ENCODE measurements around the gene VSIG8. TPM values are rescaled to one million over a fixed set of nuclear protein-coding genes. Genes with fewer than 3 reads are reported as not detected.
A peak's percentile ranks its signal among the peaks of the same experiment; 100 is the strongest.

VSIG8 gene
- total and polyA plus RNA-seq, 3 experiments from 2014 or later = not detected

DNA sequence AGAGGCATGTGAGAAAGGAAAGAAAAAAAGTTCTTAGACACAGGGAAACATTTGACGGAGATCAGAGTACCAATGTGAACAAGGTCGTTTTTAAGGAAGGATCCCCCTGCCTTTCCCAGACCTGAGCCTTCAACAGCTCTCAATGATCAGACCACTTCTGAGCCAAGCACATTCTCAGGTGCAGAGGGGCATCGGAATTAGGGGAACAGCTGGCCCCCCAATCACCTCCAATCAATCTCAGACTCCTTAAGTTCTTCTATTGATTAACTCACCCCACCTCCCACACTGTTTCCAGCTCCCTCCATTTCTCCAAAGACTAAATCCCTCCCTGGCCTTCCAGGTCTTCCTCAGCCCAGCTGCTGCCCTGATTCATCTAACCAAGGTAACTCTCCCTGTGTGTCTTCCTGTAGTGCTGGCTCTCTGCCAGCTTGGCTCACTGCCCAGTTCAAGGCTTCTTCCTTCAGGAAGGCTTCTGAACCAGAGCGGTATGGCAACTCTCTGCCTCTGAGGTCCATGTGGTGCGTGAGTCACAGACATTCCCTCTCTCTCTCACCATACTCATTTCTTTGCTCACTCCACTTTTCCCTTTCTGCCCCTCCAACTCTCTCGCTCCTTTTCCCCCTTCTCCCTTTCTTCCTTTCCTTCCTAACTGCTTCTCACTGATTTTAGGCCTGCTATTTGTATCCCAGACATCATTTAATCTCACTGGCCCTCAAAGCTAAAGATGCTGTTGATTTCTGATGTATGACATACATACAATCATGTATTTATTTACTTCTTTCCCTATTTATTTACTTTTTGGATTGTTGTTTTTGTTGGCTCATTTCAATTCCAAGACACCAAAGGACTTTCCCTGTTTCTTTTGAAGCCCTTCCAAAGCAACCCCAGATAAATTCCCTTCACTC, 19.4 kb upstream of the VSIG8 start:
- Histone ChIP-seq H3K4me1 (ENCODE audit: insufficient read depth, low read length) (peaks cover 6% of the 10 kb centered on the region), H3K4me3 (ENCODE audit: low read length) (no peak overlapping the region), H3K9me3 (ENCODE audit: low read length) (no peaks in the 10 kb centered on the region), H3K36me3 (ENCODE audit: insufficient read depth, low read length) (no peaks in the 10 kb centered on the region), H3K27me3 (ENCODE audit: insufficient read depth, low read length, poor library complexity, severe bottlenecking) (no peaks in the 10 kb centered on the region), H3K27ac (ENCODE audit: low read depth, low read length) (no peak overlapping the region)
- POLR2A ChIA-PET = interaction anchor here (0.6 kb wide), 1 partner anchor 9 kb away, joined by 3 read pairs; no protein-coding TSS in a partner anchor
- peaks cover 0 to 1% of the 10 kb centered on the region in 2 donors for H3K27me3 Mint-ChIP-seq
- DNase-seq = peak in 2 of 5 donors; percentile 11 to 68
- no peak overlapping the region for H3K27ac Mint-ChIP-seq
- H3K4me1 Mint-ChIP-seq = peaks cover 0 to under 1% (median 0%) of the 10 kb centered on the region in 3 donors
- CTCF ChIA-PET = interaction anchor here (1.2 to 2.1 kb wide), 2 partner anchors 9 to 83 kb away, joined by 3 to 11 read pairs; no protein-coding TSS in a partner anchor
- no peak overlapping the region for H3K4me3 Mint-ChIP-seq
- peaks cover 0 to 2% (median 0%) of the 10 kb centered on the region in 3 donors for H3K36me3 Mint-ChIP-seq
- no peaks in the 10 kb centered on the region for H3K9me3 Mint-ChIP-seq

DNA sequence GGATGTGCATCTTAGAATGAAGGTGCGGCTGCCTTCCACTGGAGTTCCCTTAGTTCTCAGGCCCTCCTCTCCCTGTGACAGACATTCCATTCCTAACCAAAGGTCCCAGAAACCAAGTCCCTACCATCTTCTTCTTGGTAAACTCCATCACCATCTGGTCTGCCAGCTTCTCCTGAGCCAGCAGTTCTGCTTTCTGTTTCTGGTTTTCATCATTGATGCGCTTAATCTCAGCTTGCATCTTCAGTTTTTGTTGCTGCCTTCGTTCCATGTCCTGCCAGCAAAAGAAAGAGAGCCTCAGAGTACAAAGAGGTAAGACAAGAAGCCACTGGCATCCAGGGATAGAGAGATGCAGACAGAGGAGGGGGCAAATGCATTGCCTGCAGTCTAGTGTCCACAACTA, 18.0 kb upstream of the VSIG8 start:
- Mint-ChIP-seq H3K27me3 (peaks cover 0 to 4% of the 10 kb centered on the region in 2 donors), H3K4me1 (no peaks in the 10 kb centered on the region), H3K4me3 (no peak overlapping the region), H3K36me3 (peaks cover 0 to 2% (median 0%) of the 10 kb centered on the region in 3 donors), H3K27ac (no peak overlapping the region), H3K9me3 (no peaks in the 10 kb centered on the region)
- no peak for DNase-seq
- Histone ChIP-seq H3K36me3 (ENCODE audit: insufficient read depth, low read length) (no peaks in the 10 kb centered on the region), H3K9me3 (ENCODE audit: low read length) (no peaks in the 10 kb centered on the region), H3K27me3 (ENCODE audit: insufficient read depth, low read length, poor library complexity, severe bottlenecking) (no peaks in the 10 kb centered on the region), H3K4me3 (ENCODE audit: low read length) (no peak overlapping the region), H3K4me1 (ENCODE audit: insufficient read depth, low read length) (peaks cover 6% of the 10 kb centered on the region), H3K27ac (ENCODE audit: low read depth, low read length) (no peak overlapping the region)
- ChIA-PET POLR2A (no interaction called here), CTCF (interaction anchor here (1.7 to 2.1 kb wide), 2 partner anchors 10 to 12 kb away, joined by 4 to 11 read pairs; no protein-coding TSS in a partner anchor)

DNA sequence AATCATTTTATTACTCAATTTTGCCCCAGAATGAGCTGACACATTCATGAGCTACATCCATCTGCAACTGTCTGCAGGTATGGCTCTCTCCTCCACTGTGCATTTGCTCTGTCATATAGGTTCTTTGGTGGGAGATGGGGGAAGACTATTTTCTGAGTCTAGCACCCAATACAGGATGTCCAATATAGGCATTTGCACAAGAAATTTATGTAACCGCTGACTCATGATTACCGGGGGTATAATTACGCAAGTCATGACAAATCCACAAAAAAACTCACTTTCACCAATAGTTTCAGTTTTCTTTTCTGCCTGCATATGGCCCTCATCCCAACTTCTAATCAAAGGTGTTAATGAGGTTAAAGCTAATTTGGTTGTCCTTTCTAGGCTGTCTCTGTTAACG, 17.5 kb upstream of the VSIG8 start:
- Histone ChIP-seq H3K36me3 (ENCODE audit: insufficient read depth, low read length) (no peaks in the 10 kb centered on the region), H3K4me3 (ENCODE audit: low read length) (no peak overlapping the region), H3K9me3 (ENCODE audit: low read length) (no peaks in the 10 kb centered on the region), H3K4me1 (ENCODE audit: insufficient read depth, low read length) (peaks cover 6% of the 10 kb centered on the region), H3K27ac (ENCODE audit: low read depth, low read length) (no peak overlapping the region), H3K27me3 (ENCODE audit: insufficient read depth, low read length, poor library complexity, severe bottlenecking) (no peaks in the 10 kb centered on the region)
- Mint-ChIP-seq H3K27me3 (peaks cover 0 to 4% of the 10 kb centered on the region in 2 donors), H3K4me1 (no peaks in the 10 kb centered on the region), H3K27ac (no peak overlapping the region), H3K4me3 (no peak overlapping the region), H3K9me3 (no peaks in the 10 kb centered on the region), H3K36me3 (peaks cover 0 to 4% (median 0%) of the 10 kb centered on the region in 3 donors)
- ChIA-PET POLR2A (no interaction called here), CTCF (interaction anchor here (1.7 to 2.1 kb wide), 2 partner anchors 11 to 12 kb away, joined by 4 to 11 read pairs; no protein-coding TSS in a partner anchor)
- DNase-seq = no peak

DNA sequence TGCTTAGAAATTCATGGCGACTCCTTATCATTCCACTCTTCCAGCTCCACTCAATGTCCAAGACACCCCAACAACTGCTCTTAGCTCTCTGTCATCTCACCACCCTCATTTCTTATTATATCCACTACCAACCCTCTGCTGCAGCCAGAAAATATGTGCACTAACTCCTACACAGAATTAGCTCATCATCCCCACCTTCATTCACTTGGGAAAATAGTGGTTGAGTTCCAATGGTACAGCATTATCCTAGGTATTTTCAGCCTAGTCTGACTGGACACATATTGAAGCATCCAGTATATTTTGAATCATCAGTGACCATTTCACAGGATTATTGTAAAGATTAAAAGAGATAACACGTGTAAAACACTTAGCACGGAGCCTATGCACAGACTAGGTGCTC, 16.7 kb upstream of the VSIG8 start:
- POLR2A ChIA-PET = no interaction called here

DNA sequence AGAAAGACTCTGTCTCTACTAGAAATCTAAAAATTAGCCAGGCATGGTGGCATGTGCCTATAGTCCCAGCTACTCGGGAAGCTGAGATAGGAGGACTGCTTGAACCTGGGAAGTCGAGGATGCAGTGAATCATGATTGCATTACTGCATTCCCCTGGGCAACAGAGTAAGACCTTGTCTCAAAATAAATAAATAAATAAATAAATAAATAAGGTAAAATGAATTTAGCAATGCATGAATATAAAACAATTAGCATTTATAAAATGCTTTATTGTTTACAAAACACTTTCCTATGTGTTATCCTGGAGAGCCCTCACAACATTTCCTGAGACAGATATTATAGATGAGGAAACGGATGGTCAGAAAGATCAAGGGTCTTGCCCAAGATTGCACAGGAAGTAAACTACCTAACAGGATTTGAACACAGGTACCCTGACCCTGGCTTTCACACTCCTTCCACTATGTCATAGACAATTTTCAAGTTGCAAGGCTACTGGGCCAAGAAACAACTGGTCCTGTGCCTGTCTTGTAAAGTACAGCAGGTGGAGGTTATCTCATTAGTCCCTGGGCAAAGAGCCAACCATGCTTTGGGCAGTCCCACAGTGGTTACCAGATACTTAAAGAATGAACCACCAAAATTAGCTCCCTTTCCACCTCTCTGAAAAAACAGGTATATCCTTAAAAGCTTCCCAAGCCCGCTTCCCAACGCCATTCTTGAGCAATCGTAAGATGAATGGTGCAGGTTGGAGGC, 15.4 kb upstream of the VSIG8 start:
- ChIA-PET CTCF (interaction anchor here (1.5 to 2.0 kb wide), 2 partner anchors 11 to 13 kb away, joined by 4 to 6 read pairs; no protein-coding TSS in a partner anchor), POLR2A (no interaction called here)
- no peak overlapping the region for H3K4me3 Mint-ChIP-seq
- Histone ChIP-seq H3K4me1 (ENCODE audit: insufficient read depth, low read length) (peaks cover 6% of the 10 kb centered on the region), H3K4me3 (ENCODE audit: low read length) (no peak overlapping the region), H3K27me3 (ENCODE audit: insufficient read depth, low read length, poor library complexity, severe bottlenecking) (no peaks in the 10 kb centered on the region), H3K27ac (ENCODE audit: low read depth, low read length) (no peak overlapping the region), H3K36me3 (ENCODE audit: insufficient read depth, low read length) (no peaks in the 10 kb centered on the region), H3K9me3 (ENCODE audit: low read length) (no peaks in the 10 kb centered on the region)
- H3K4me1 Mint-ChIP-seq = no peaks in the 10 kb centered on the region
- peaks cover 0 to 1% (median 0%) of the 10 kb centered on the region in 5 donors for H3K9me3 Mint-ChIP-seq
- peaks cover 0 to 10% of the 10 kb centered on the region in 2 donors for H3K27me3 Mint-ChIP-seq
- no peak overlapping the region for H3K27ac Mint-ChIP-seq
- no peak for DNase-seq
- peaks cover 0 to 7% (median 0%) of the 10 kb centered on the region in 3 donors for H3K36me3 Mint-ChIP-seq

More for the DNA sequence above, 16.7 kb upstream of the VSIG8 start:
- H3K27ac Mint-ChIP-seq = no peak overlapping the region
- H3K9me3 Mint-ChIP-seq = peaks cover 0 to 1% (median 0%) of the 10 kb centered on the region in 5 donors
- no peak overlapping the region for H3K27ac ChIP-seq (ENCODE audit: low read depth, low read length)
- no peaks in the 10 kb centered on the region for H3K36me3 ChIP-seq (ENCODE audit: insufficient read depth, low read length)
- peaks cover 0 to 7% (median 0%) of the 10 kb centered on the region in 3 donors for H3K36me3 Mint-ChIP-seq
- H3K27me3 Mint-ChIP-seq = peaks cover 0 to 7% of the 10 kb centered on the region in 2 donors
- peaks cover 6% of the 10 kb centered on the region for H3K4me1 ChIP-seq (ENCODE audit: insufficient read depth, low read length)
- no peaks in the 10 kb centered on the region for H3K4me1 Mint-ChIP-seq
- DNase-seq = no peak
- CTCF ChIA-PET = interaction anchor here (1.5 to 2.0 kb wide), 3 partner anchors 10 to 13 kb away, joined by 4 to 6 read pairs (median 4); no protein-coding TSS in a partner anchor
- no peaks in the 10 kb centered on the region for H3K27me3 ChIP-seq (ENCODE audit: insufficient read depth, low read length, poor library complexity, severe bottlenecking)
- H3K4me3 Mint-ChIP-seq = no peak overlapping the region
- no peaks in the 10 kb centered on the region for H3K9me3 ChIP-seq (ENCODE audit: low read length)
- no peak overlapping the region for H3K4me3 ChIP-seq (ENCODE audit: low read length)

DNA sequence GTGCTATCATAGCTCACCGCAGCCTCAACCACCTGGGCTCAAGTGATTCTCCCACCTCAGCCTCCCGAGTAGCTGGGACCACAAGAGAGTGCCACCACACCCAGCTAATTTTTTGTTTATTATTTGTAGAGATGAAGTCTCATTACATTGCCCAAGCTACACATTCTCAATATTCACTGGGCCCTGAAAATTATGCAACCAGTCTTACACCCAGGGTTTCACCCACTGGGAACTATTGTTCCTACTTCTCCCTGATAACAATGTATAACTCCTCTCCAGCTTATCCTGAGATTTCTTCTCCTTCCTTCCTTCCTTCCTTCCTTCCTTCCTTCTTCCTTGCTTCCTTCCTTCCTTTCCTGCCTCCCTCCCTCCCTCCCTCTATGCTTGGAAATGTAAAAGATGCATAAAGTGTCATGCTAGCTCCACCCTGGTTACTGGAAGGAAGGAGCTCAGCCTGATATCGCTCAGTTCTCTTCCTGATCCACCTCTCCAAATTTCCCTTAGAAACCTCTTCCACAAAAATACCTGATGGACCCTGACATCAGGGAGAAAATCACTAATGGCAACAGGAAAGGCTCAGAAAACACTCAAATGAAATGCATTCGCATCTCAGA, 11.2 kb upstream of the VSIG8 start:
- POLR2A ChIA-PET = interaction anchor here (0.7 kb wide), 1 partner anchor 8 kb away, joined by 3 read pairs; no protein-coding TSS in a partner anchor
- Mint-ChIP-seq H3K4me1 (peaks cover 6 to 12% (median 8%) of the 10 kb centered on the region in 3 donors), H3K27ac (no peak overlapping the region), H3K9me3 (peaks cover 0 to 1% (median 0%) of the 10 kb centered on the region in 5 donors), H3K4me3 (no peak overlapping the region), H3K36me3 (peaks cover 0 to 5% (median 0%) of the 10 kb centered on the region in 3 donors), H3K27me3 (peaks cover 2 to 10% of the 10 kb centered on the region in 2 donors)
- H3K4me1 ChIP-seq (ENCODE audit: insufficient read depth, low read length) = peaks cover 7% of the 10 kb centered on the region
- no peak for DNase-seq
- no peaks in the 10 kb centered on the region for H3K36me3 ChIP-seq (ENCODE audit: insufficient read depth, low read length)
- no peaks in the 10 kb centered on the region for H3K27me3 ChIP-seq (ENCODE audit: insufficient read depth, low read length, poor library complexity, severe bottlenecking)
- H3K9me3 ChIP-seq (ENCODE audit: low read length) = no peaks in the 10 kb centered on the region
- no peak overlapping the region for H3K27ac ChIP-seq (ENCODE audit: low read depth, low read length)
- no peak overlapping the region for H3K4me3 ChIP-seq (ENCODE audit: low read length)
- CTCF ChIA-PET = interaction anchor here (1.5 kb wide), 1 partner anchor 19 kb away, joined by 5 read pairs; no protein-coding TSS in a partner anchor

DNA sequence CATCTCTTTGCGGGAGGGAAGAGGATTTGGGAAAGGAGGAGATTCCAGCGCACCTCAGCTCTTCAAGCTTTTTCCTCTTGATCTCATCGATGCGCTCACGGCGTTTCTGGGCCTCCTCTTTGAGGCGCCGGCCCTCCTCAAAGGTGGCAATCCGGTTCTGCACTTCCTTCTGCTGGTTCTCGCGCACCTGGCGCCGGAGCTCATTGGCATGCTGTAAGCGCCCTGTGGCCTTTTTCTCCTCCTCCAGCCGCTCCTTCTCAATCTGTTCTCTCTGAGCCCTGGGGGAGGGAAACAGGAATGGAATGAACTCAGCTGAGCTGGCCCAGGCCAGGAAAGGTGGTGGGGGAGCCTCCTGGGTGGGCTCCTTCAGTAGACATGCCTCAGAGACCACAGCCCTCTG, 10.4 kb upstream of the VSIG8 start:
- H3K27me3 ChIP-seq (ENCODE audit: insufficient read depth, low read length, poor library complexity, severe bottlenecking) = no peaks in the 10 kb centered on the region
- Mint-ChIP-seq H3K27me3 (peaks cover 2 to 10% of the 10 kb centered on the region in 2 donors), H3K4me3 (no peak overlapping the region), H3K9me3 (peaks cover 0 to 1% (median 0%) of the 10 kb centered on the region in 5 donors), H3K27ac (no peak overlapping the region), H3K4me1 (peaks cover 6 to 14% (median 14%) of the 10 kb centered on the region in 3 donors), H3K36me3 (peaks cover 0 to 5% (median 0%) of the 10 kb centered on the region in 3 donors)
- no peak overlapping the region for H3K27ac ChIP-seq (ENCODE audit: low read depth, low read length)
- DNase-seq = no peak
- ChIA-PET POLR2A (interaction anchor here (0.7 kb wide), 1 partner anchor 9 kb away, joined by 3 read pairs; no protein-coding TSS in a partner anchor), CTCF (interaction anchor here (1.6 kb wide), 1 partner anchor 17 kb away, joined by 3 read pairs; no protein-coding TSS in a partner anchor)
- no peak overlapping the region for H3K4me3 ChIP-seq (ENCODE audit: low read length)
- H3K36me3 ChIP-seq (ENCODE audit: insufficient read depth, low read length) = no peaks in the 10 kb centered on the region
- H3K4me1 ChIP-seq (ENCODE audit: insufficient read depth, low read length) = peaks cover 7% of the 10 kb centered on the region
- H3K9me3 ChIP-seq (ENCODE audit: low read length) = no peaks in the 10 kb centered on the region

All from CD8-positive, alpha-beta memory T cell (primary cell).